NOMO-1 treated with DMSO at 0.1 percent for 48 hours (cell line): Measurements from ENCODE around the gene SELENOP.
"Not testable (repeated sequence)": the region's sequence is repeated elsewhere in the genome, so short reads cannot be mapped to it uniquely, and the experiment has no call there.

ENCODE experiments used
- DNase-seq: peaks from one replicate; lab custom pipeline; 2025; ENCODE audit not compliant: unreplicated experiment; lab: John Stamatoyannopoulos, UW

SELENOP gene, protein sequence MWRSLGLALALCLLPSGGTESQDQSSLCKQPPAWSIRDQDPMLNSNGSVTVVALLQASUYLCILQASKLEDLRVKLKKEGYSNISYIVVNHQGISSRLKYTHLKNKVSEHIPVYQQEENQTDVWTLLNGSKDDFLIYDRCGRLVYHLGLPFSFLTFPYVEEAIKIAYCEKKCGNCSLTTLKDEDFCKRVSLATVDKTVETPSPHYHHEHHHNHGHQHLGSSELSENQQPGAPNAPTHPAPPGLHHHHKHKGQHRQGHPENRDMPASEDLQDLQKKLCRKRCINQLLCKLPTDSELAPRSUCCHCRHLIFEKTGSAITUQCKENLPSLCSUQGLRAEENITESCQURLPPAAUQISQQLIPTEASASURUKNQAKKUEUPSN

GRCh38 chr5:42811591-42812446, at the start of gene SELENOP:
Gene SELENOP (minus strand): TSS chr5:42811892. CDS start chr5:42808353, 3,539 bp downstream.
- peak; percentile 57 for DNase-seq

GRCh38 chr5:42858687-42859086, 47.0 kb upstream of the SELENOP start:
- no peak for DNase-seq

- peak; percentile 91 for DNase-seq
Observed at GRCh38 chr5:42858031-42858643, 46.4 kb upstream of the SELENOP start.

- no peak for DNase-seq
Observed at GRCh38 chr5:42855811-42856210, 44.1 kb upstream of the SELENOP start.

DNA sequence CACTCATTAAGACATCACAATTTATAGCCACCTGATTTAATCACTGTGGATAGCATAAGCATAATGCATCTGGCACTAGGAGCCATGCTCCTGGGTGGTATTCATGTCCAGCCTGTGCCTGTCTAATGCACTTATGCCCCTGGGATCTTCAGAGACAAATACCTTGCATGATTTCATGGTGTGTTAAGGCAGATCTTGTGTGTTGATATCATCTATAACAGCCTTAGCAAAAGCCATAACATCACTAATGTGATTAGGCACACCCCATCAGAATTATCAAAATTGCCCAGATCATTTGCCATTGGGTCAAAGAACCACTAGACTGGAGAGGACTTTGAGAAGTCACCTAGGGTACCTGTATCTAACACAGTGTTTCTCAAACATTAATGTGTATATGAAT, 43.7 kb upstream of the SELENOP start:
- no peak for DNase-seq

- peak; percentile 80 for DNase-seq
Observed at GRCh38 chr5:42854795-42855194, 43.1 kb upstream of the SELENOP start.

GRCh38 chr5:42852826-42853225, 41.1 kb upstream of the SELENOP start:
- no peak for DNase-seq

DNA sequence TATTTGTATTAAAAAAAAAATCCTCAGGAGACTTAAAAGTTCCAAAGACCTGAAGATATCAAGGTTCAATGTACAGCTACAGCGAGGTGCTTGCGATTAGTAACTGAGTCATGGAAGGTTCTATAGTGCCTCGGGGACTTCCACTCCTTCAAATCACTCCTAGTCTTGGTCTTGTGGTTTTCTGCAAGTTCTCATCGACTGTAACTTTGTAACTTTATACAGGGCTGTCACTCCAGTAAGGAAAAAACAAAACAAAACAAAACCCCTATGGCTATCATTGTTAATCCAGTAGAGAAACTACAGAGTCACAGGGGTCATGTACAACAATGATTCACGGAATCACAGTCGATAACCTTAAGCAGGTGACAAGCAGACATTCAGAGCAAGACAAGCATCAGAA, 39.8 kb upstream of the SELENOP start:
- no peak for DNase-seq

GRCh38 chr5:42848545-42848944, 36.9 kb upstream of the SELENOP start:
- DNase-seq: peak; percentile 26

DNA sequence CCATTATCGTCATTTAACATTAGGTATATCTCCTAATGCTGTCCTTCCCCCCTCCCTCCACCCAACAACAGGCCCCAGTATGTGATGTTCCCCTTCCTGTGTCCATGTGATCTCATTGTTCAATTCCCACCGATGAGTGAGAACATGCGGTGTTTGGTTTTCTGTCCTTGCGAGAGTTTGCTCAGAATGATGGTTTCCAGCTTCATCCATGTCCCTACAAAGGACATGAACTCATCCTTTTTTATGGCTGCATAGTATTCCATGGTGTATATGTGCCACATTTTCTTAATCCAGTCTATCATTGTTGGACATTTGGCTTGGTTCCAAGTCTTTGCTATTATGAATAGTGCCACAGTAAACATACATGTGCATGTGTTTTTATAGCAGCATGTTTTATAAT, 32.7 kb upstream of the SELENOP start:
- not testable (repeated sequence) for DNase-seq

GRCh38 chr5:42843675-42844292, 32.1 kb upstream of the SELENOP start:
- DNase-seq: no peak

- DNase-seq: no peak
Observed at GRCh38 chr5:42842921-42843641, 31.4 kb upstream of the SELENOP start.

DNA sequence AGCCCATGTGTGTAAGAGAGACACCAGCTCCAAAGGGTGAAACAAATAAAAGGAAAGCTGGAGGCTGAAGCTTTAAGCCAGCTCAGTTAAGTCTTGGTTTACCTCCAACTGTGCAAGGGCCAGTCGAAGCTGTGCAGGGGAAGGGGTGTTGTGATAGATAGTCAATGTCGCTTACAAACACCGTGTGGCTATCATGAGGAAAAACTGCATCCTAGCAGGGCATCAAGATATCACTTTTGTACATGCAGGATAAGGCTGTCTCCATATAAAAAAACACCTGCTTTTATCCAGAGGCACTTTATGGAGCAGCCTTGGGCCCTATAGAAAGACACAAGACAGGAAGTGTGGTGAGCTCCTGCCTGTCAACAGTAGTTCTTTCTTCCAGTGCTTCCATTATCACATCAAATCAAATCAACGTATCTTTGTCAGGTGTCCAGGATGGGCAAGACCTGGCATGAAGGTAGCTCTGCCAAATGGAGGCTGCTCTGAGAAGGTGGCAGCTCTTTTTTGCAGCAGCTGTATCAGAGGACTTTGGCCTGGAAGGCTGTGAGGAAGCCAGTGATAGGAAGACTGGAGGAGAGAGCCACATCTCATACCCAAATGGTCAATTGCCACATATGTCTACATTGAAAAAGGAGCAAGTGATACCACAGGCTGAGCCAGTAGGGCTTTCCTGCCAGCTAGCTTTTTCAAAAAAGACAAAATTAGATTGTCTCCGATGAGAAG, 29.3 kb upstream of the SELENOP start:
- no peak for DNase-seq

- DNase-seq: peak; percentile 41
Observed at GRCh38 chr5:42840269-42840668, 28.6 kb upstream of the SELENOP start.

- no peak for DNase-seq
Observed at GRCh38 chr5:42839196-42839595, 27.5 kb upstream of the SELENOP start.

DNA sequence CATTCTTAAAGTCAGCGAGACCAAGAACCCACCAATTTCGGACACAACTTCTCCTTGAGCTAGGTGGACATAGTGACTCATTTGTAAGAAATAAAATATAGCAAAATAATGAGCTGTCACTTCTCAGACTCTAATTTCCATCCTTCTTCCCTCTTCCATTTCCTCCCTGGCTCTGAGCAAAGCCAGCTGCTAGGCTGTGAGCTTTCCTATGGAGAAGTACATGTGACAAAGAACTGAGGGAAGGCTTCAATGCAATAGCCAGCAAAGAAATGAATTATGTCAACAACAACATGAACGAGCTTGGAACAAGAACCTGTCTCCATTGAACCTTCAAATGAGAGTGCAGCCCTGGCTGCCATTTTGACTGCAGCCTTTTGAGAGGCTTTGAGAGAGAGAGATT, 25.9 kb upstream of the SELENOP start:
- no peak for DNase-seq

DNA sequence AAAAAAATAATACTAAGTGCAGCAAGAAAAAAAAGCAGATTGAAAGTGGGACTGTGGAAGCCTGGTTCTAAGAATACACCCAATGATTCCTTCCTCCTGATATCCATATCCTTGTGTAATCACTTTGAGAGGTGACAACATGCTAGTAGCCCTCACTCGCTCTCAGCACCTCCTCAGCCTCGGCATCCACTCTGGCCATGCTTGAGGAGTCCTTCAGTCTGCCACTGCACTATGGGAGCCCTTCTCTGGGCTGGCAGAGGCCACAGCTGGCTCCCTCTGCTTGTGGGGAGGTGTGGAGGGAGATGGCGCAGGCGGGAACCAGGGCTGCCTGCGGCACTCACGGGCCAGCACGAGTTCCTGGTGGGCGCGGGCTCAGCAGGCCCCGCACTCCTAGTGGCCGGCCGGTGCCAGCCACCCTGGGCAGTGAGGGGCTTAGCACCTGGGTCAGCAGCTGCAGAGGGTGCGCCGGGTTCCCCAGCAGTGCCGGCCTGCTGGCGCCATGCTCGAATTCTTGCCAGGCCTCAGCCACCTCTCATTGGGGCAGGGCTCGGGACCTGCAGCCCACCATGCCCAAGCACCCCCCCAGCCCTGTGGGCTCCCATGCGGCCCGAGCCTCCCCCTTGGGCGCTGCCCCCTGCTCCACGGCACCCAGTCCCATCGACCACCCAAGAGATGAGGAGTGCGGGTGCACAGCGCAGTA, 24.5 kb upstream of the SELENOP start:
- DNase-seq: no peak

DNA sequence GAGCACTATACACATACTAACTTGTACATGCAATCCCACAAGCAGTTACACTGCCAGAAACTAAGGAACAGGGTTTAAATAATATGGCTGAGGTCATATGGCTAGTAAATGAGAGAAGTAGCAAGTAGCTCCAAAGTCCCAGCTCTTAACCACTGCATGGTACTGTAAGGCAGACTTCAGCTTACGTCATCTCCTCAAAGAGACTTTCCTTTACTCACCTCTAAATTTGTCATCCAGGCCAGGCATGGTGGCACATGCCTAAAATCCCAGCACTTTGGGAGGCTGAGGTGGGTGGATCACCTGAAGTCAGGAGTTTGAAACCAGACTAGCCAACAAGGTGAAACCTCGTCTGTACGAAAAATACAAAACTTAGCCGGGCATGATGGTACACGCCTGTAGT, 20.4 kb upstream of the SELENOP start:
- DNase-seq: no peak

DNA sequence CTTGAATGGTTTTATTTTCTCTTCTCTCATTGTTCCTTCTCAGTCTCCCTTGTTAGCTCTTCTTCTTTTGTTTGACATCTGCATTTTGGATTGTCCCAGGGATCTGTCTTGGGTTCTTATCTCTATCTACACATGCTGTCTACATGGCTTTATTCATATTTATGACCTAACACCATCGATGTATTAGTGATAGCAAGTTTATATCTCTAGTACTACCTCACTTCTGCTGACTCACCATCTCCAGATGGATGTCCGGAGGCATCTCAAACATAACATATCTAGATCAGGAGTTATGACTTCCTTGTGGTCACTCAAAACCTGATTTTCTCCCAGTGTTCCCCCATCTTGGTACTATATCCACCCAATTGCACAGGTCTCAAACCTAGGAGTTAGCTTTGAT, 19.2 kb upstream of the SELENOP start:
- DNase-seq: no peak
